K562 (cell line): ENCODE data around the gene LY6G5B. TPM values are rescaled to one million over a fixed set of nuclear protein-coding genes. Genes with fewer than 3 reads are reported as not detected.

Experiments
- COPS2 ChIP-seq: fragments of 450-650 bp; conservative IDR thresholded peaks from 2 replicates; pipeline ENCODE4 v1.6.1; 2016; ENCODE audit warnings: mild to moderate bottlenecking, moderate library complexity
- FOXK1 ChIP-seq: sonication (generic); formaldehyde crosslinking; IDR thresholded peaks from 2 replicates; pipeline ENCODE4 v1.8.0; 2022; ENCODE audit warnings: missing genetic modification reagents, mild to moderate bottlenecking, borderline replicate concordance
- HDAC2 ChIP-seq: fragments of 450-650 bp; IDR thresholded peaks from 2 replicates; pipeline ENCODE4 v1.6.1; 2016; ENCODE audit warnings: mild to moderate bottlenecking
- JUN ChIP-seq, 2 experiments: sonication (generic) in 1 of 2; formaldehyde crosslinking in 1 of 2; IDR thresholded peaks; 2 replicates each; pipeline versions ENCODE4 v1.6.1 to v1.8.0; 2012 to 2022; ENCODE audit warnings: borderline replicate concordance in 2 of 2, mild to moderate bottlenecking in 2 of 2, improper control_type of control experiment in 1 of 2, low read depth in 1 of 2, low read length in 1 of 2, missing genetic modification reagents in 1 of 2
- OTX1 ChIP-seq: fragments of 450-650 bp; formaldehyde crosslinking; IDR thresholded peaks from 2 replicates; pipeline ENCODE4 v1.4.0; 2022; ENCODE audit warnings: mild to moderate bottlenecking
- POLR2H ChIP-seq: IDR thresholded peaks from 2 replicates; pipeline ENCODE4 v1.6.1; 2016; ENCODE audit warnings: missing genetic modification characterization, low read depth, mild to moderate bottlenecking, control low read depth, missing compliant biosample characterization, moderate library complexity
- RBM34 ChIP-seq: fragments of 200-400 bp; formaldehyde crosslinking; IDR thresholded peaks from 2 replicates; pipeline ENCODE4 v1.6.1; 2018; ENCODE audit warnings: low read length, borderline replicate concordance; ENCODE audit not compliant: insufficient read depth
- SMC3 ChIP-seq: conservative IDR thresholded peaks from 2 replicates; pipeline ENCODE4 v1.6.1; 2011; ENCODE audit warnings: low read depth, low read length, improper control_type of control experiment; ENCODE audit not compliant: insufficient read depth
- ZNF695 ChIP-seq: fragments of 450-650 bp; formaldehyde crosslinking; IDR thresholded peaks from 2 replicates; pipeline ENCODE4 v1.4.0; 2020; ENCODE audit warnings: mild to moderate bottlenecking, moderate library complexity
- ZNF79 ChIP-seq: fragments of 250-450 bp; sonication (Bioruptor Pico); IDR thresholded peaks from 2 replicates; pipeline ENCODE4 v1.4.0; 2020; ENCODE audit warnings: low read depth, mild to moderate bottlenecking, moderate library complexity
- ZSCAN32 ChIP-seq: fragments of 450-650 bp; formaldehyde crosslinking; IDR thresholded peaks from 2 replicates; pipeline ENCODE4 v1.4.0; 2020; ENCODE audit warnings: mild to moderate bottlenecking, moderate library complexity
- polyA plus RNA-seq, 8 experiments: library from polyadenylated mRNA; depleted of rRNA in 4 of 8; stranded (reverse) in 5 of 8; unstranded in 3 of 8; fragments of >200 nt; fragmentation: Nextera tagmentation in 2 of 8; fragmentation: Illumina TruSeq in 1 of 8; extraction: Ambion mirVana in 2 of 8; extraction: Trizol in 1 of 8; gene quantifications; 2 replicates each; pipeline versions ENCODE4 v1.2.1 to v1.2.3, GENCODE V29; 2011 to 2014; ENCODE audit warnings: inconsistent platforms in 1 of 8, missing spikeins in 1 of 8
- total RNA-seq, 7 experiments: library from RNA; depleted of rRNA in 6 of 7; stranded (reverse); fragments of >200 nt in 6 of 7; fragmentation: Illumina TruSeq in 2 of 7; extraction: Trizol in 2 of 7; gene quantifications; 2 replicates each; pipeline versions ENCODE4 v1.2.1 to v1.2.3, GENCODE V29; 2011 to 2021; ENCODE audit warnings: low replicate concordance in 1 of 7
- TF ChIP-seq, protein P1 (sequence below): fragments of 250-450 bp; sonication (Bioruptor Pico); IDR thresholded peaks from 2 replicates; pipeline ENCODE4 v1.9.0; 2021; ENCODE audit warnings: mild to moderate bottlenecking, inconsistent platforms
- TF ChIP-seq, protein P2 (sequence below): sonication (generic); formaldehyde crosslinking; IDR thresholded peaks from 2 replicates; pipeline ENCODE4 v1.8.1; 2023; ENCODE audit warnings: missing genetic modification reagents, mild to moderate bottlenecking, borderline replicate concordance
- TF ChIP-seq, protein P3 (sequence below): sonication (generic); formaldehyde crosslinking; IDR thresholded peaks from 2 replicates; pipeline ENCODE4 v1.8.1; 2022; ENCODE audit warnings: missing genetic modification reagents
- TF ChIP-seq, protein P4 (sequence below), 3 experiments: fragments of 200-800 bp in 1 of 3; sonication (Bioruptor generic) in 1 of 3; sonication (generic) in 1 of 3; formaldehyde crosslinking in 1 of 3; IDR thresholded peaks; 2 replicates each; pipeline versions ENCODE4 v1.6.1 to v1.8.0; 2016 to 2022; ENCODE audit warnings: mild to moderate bottlenecking in 2 of 3, missing compliant biosample characterization in 2 of 3, missing genetic modification characterization in 2 of 3, missing genetic modification reagents in 1 of 3

The LY6G5B gene
- total and polyA plus RNA-seq, 9 of the 15 experiments (the other 6 are each of a cell fraction or from before 2014, with no cell fraction given): 6.0 to 27.0 (median 7.5) TPM

DNA sequence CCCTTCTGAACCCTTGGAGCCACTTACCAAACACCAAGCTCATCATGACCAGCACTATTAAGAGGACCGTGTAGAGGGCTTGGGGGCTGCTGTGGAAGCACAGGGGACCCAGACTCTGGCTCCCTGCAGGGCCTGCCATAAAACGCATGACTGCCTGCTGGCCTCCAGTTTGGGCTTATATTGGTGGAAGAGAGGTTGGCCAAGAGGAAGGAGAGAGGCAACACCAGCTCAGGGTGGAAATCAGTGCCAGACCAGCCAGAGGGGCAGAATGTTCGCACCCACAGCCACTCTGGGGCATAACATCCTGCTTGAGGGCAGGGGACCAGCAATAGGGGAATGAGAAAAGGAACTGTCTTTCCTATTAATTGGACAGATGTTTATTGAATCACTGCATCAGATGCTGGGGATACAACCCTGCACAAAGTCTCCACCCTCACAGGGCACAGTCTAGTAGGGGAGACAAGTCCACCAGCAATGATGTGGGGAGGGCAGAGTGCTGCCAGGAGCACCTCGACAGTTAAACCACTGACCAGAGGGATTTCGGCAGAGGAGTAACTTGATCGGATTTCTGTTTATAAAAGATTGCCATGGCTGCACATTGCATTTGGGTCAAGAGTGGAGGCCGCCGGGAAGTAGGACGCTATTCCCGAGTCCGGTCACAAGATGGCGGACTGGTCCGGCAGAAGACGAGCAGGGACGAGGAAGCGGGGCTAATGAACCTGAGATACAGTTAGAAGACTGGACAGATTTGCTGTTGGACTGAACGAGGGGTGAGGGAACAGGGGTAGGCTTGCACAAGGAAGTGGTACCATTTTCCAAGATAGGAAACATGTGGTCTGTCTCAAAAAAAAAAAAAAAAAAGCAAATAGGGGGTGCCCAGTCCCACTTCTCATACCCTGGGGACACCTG lies 10.7 kb downstream of the LY6G5B start, which contains the start of gene LY6G5C (continued):
- TF ChIP-seq POLR2H (no peak), ZNF695 (CRISPR knock-in tag) (no peak), ZSCAN32 (CRISPR knock-in tag) (no peak), RBM34 (no peak), HDAC2 (no peak), SMC3 (peak; percentile 98), JUN (IDR thresholded peaks at IDR 0.05; ENCODE audit: borderline replicate concordance, low read depth, low read length) (peak; percentile 58; the same call in 1 of the 2 replicates), JUN (CRISPR knock-in tag; IDR thresholded peaks at IDR 0.05; ENCODE audit: borderline replicate concordance) (0 out of 2 replicates have a peak, but pooled peaks have one; percentile 54), OTX1 (CRISPR knock-in tag) (no peak), COPS2 (no peak), ZNF79 (CRISPR knock-in tag) (no peak), FOXK1 (CRISPR knock-in tag) (0 out of 2 replicates have a peak, but pooled peaks have one; percentile 58)
- TF ChIP-seq, protein P1, sequence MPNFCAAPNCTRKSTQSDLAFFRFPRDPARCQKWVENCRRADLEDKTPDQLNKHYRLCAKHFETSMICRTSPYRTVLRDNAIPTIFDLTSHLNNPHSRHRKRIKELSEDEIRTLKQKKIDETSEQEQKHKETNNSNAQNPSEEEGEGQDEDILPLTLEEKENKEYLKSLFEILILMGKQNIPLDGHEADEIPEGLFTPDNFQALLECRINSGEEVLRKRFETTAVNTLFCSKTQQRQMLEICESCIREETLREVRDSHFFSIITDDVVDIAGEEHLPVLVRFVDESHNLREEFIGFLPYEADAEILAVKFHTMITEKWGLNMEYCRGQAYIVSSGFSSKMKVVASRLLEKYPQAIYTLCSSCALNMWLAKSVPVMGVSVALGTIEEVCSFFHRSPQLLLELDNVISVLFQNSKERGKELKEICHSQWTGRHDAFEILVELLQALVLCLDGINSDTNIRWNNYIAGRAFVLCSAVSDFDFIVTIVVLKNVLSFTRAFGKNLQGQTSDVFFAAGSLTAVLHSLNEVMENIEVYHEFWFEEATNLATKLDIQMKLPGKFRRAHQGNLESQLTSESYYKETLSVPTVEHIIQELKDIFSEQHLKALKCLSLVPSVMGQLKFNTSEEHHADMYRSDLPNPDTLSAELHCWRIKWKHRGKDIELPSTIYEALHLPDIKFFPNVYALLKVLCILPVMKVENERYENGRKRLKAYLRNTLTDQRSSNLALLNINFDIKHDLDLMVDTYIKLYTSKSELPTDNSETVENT (CRISPR knock-in tag): 0 out of 2 replicates have a peak, but pooled peaks have one; percentile 25
- TF ChIP-seq, protein P2, sequence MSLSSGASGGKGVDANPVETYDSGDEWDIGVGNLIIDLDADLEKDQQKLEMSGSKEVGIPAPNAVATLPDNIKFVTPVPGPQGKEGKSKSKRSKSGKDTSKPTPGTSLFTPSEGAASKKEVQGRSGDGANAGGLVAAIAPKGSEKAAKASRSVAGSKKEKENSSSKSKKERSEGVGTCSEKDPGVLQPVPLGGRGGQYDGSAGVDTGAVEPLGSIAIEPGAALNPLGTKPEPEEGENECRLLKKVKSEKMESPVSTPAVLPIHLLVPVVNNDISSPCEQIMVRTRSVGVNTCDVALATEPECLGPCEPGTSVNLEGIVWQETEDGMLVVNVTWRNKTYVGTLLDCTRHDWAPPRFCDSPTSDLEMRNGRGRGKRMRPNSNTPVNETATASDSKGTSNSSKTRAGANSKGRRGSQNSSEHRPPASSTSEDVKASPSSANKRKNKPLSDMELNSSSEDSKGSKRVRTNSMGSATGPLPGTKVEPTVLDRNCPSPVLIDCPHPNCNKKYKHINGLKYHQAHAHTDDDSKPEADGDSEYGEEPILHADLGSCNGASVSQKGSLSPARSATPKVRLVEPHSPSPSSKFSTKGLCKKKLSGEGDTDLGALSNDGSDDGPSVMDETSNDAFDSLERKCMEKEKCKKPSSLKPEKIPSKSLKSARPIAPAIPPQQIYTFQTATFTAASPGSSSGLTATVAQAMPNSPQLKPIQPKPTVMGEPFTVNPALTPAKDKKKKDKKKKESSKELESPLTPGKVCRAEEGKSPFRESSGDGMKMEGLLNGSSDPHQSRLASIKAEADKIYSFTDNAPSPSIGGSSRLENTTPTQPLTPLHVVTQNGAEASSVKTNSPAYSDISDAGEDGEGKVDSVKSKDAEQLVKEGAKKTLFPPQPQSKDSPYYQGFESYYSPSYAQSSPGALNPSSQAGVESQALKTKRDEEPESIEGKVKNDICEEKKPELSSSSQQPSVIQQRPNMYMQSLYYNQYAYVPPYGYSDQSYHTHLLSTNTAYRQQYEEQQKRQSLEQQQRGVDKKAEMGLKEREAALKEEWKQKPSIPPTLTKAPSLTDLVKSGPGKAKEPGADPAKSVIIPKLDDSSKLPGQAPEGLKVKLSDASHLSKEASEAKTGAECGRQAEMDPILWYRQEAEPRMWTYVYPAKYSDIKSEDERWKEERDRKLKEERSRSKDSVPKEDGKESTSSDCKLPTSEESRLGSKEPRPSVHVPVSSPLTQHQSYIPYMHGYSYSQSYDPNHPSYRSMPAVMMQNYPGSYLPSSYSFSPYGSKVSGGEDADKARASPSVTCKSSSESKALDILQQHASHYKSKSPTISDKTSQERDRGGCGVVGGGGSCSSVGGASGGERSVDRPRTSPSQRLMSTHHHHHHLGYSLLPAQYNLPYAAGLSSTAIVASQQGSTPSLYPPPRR (CRISPR knock-in tag): no peak
- TF ChIP-seq, protein P3, sequence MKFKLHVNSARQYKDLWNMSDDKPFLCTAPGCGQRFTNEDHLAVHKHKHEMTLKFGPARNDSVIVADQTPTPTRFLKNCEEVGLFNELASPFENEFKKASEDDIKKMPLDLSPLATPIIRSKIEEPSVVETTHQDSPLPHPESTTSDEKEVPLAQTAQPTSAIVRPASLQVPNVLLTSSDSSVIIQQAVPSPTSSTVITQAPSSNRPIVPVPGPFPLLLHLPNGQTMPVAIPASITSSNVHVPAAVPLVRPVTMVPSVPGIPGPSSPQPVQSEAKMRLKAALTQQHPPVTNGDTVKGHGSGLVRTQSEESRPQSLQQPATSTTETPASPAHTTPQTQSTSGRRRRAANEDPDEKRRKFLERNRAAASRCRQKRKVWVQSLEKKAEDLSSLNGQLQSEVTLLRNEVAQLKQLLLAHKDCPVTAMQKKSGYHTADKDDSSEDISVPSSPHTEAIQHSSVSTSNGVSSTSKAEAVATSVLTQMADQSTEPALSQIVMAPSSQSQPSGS: no peak
- TF ChIP-seq, protein P4, sequence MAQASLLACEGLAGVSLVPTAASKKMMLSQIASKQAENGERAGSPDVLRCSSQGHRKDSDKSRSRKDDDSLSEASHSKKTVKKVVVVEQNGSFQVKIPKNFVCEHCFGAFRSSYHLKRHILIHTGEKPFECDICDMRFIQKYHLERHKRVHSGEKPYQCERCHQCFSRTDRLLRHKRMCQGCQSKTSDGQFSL (CRISPR knock-in tag; IDR thresholded peaks at IDR 0.05): peak; percentile 69; the same call in 1 of the 2 replicates
- TF ChIP-seq, protein P4 (tag; IDR thresholded peaks at IDR 0.05): no peak
